Adrenal gland (tissue), 5 donors: ENCODE data around the gene STARD5.

Experiments used
- CTCF ChIP-seq, 6 experiments: fragments of 450-650 bp in 4 of 6; fragments of 200-600 bp in 2 of 6; sonication (generic) in 1 of 6; IDR thresholded peaks; 1 replicate in 5 of 6; 2 replicates in 1 of 6; pipeline versions ENCODE4 v1.5.1 to v1.8.0; 2016 to 2021; ENCODE audit warnings: antibody characterized with exemption in 6 of 6, mild to moderate bottlenecking in 2 of 6, moderate library complexity in 1 of 6
- POLR2A ChIP-seq, 2 donors: fragments of 450-650 bp; IDR thresholded peaks; one replicate each; pipeline ENCODE4 v1.6.1; 2017; ENCODE audit warnings: antibody characterized with exemption in 2 of 2, mild to moderate bottlenecking in 2 of 2, moderate library complexity in 1 of 2
- donor health status: DM: no; HTN: no; CAD: no.

DNA sequence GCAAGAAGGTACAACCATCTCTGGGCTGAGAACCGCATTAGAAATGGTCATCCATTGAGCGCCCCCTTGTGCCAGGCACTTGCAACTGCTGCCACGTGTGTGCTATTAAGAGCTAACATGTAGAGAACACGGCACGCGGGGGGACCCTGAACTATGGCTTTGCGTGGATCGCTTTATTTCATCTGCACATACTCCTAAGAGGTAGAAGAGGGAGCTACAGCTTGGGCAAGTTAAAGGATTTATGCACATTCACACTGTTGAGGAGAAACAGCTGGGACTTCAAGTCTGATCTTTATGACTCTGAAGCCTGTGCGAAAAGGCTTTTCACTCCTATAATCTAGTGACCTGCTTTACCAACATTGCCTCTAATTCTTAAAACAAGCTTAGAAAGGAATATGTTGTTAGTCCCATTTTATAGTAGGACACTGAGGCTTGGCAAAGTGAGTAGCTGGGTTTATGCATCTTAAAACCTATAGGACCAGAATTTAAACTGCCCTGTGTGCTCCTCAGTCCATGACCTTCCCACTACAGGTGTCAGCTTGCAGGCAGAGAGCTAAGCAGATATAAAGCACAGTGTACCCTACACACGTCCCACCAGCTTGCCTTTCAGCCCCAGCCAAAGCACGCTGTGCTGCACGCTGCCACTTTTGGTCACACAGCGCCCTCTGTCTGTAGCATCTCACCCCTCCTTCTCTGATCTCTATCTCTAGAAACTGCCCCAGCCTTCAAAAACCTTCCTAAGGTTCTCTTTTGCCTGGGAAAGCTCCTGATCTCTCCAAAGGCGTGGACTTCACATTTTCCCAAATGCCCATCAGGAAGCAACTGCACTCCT, 57.8 kb downstream of the STARD5 start:
- TF ChIP-seq CTCF (IDR thresholded peaks at IDR 0.05) (peak; percentile 74 to 90 (median 80)), POLR2A (IDR thresholded peaks at IDR 0.05) (no peak)
